Tibial artery (tissue), 4 donors: ENCODE data around the gene FLCN.

ENCODE experiments used
- DNase-seq, 2 donors: peaks; one replicate each; pipeline ENCODE4 v3.0.0-alpha.2; 2019
- H3K27ac ChIP-seq, 2 donors: fragments of 200-600 bp; sonication (generic) in 1 of 2; 1 replicate in 1 of 2; 2 replicates in 1 of 2; pipeline ENCODE4 v1.5.1; 2018 to 2019; ENCODE audit warnings: mild to moderate bottlenecking in 1 of 2
- H3K27me3 ChIP-seq, 2 donors: fragments of 200-600 bp; sonication (generic) in 1 of 2; one replicate each; pipeline versions ENCODE4 v1.5.1 to v1.6.0; 2016 to 2019
- H3K36me3 ChIP-seq, 3 donors: fragments of 200-600 bp; sonication (generic) in 2 of 3; one replicate each; pipeline ENCODE4 v1.5.1; 2016 to 2019; ENCODE audit warnings: mild to moderate bottlenecking in 2 of 3
- H3K4me1 ChIP-seq, 4 donors: fragments of 200-600 bp; sonication (generic) in 2 of 4; 1 replicate in 3 of 4; 2 replicates in 1 of 4; pipeline ENCODE4 v1.5.1; 2016 to 2019
- H3K4me3 ChIP-seq, 2 donors: fragments of 200-600 bp; sonication (generic) in 1 of 2; 1 replicate in 1 of 2; 2 replicates in 1 of 2; pipeline ENCODE4 v1.5.1; 2018 to 2019; ENCODE audit warnings: mild to moderate bottlenecking in 2 of 2
- H3K9me3 ChIP-seq, 3 donors: fragments of 200-600 bp; sonication (generic) in 1 of 3; one replicate each; pipeline ENCODE4 v1.5.1; 2016 to 2019
- CTCF ChIP-seq, 2 experiments: fragments of 200-600 bp in 1 of 2; fragments of 450-650 bp in 1 of 2; IDR thresholded peaks; one replicate each; pipeline ENCODE4 v1.5.1; 2017 to 2019; ENCODE audit warnings: antibody characterized with exemption in 2 of 2, mild to moderate bottlenecking in 1 of 2, moderate library complexity in 1 of 2
- intact Hi-C: fragments of 100-400 bp; cut with DNase I; formaldehyde crosslinking; loops from one replicate; pipeline ENCODE4 v1.15.0; 2023; ENCODE audit warnings: low total_unique reads

The FLCN gene

GRCh38 chr17:17164156-17164555, 72.8 kb downstream of the FLCN start:
- Histone ChIP-seq H3K4me1 (no peaks in the 10 kb centered on the region), H3K36me3 (peaks cover 90 to 100% (median 93%) of the 10 kb centered on the region in 3 donors), H3K4me3 (no peak overlapping the region), H3K27me3 (no peaks in the 10 kb centered on the region), H3K27ac (no peak overlapping the region), H3K9me3 (no peaks in the 10 kb centered on the region)
- DNase-seq: no peak
- intact Hi-C loops: no loop called here
- TF ChIP-seq CTCF (IDR thresholded peaks at IDR 0.05): no peak
